ENCODE measurements around the gene S100A13. TPM values are rescaled to one million over a fixed set of nuclear protein-coding genes. Genes with fewer than 3 reads are reported as not detected.

S100A13 gene
- total and polyA plus RNA-seq, 9 of the 15 experiments (the other 6 are each of a cell fraction or from before 2014, with no cell fraction given): 41.9 to 129 (median 58.0) TPM

DNA sequence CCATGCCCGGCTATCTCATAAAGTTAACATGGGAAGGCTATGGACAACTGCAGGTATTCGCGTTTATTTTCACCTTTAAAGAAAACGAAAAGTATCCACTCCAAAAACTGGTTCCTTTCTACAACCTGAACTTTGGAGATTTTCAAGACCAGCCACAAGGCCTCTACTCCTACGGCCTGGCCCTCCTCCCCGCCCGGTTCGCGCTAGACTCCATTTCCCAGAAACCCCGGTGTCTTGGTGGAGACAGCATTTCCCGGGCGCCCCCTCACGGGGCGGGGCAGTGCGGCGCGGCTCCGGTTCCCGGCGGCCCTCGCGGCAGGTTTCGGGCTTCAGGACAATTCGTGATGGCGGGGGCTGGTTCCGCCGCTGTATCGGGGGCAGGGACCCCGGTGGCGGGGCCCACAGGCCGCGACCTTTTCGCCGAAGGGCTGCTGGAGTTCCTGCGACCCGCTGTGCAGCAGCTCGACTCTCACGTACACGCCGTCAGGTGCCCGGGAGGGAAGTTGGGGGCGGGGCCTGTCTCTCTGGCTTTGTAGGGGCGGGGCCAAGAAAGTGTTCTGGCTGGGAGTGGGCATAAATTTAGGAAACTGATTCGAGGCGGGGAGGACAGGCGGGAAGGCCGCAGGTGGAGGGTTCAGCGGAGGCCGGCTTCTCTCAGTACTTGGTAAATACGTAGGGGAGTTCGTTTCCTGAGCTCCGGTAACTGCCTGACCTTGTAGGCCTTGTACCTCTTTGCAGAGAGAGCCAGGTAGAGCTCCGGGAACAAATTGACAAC, 31.3 kb upstream of the S100A13 start, which contains the start of gene SNAPIN (continued):
- TF ChIP-seq, protein P1, sequence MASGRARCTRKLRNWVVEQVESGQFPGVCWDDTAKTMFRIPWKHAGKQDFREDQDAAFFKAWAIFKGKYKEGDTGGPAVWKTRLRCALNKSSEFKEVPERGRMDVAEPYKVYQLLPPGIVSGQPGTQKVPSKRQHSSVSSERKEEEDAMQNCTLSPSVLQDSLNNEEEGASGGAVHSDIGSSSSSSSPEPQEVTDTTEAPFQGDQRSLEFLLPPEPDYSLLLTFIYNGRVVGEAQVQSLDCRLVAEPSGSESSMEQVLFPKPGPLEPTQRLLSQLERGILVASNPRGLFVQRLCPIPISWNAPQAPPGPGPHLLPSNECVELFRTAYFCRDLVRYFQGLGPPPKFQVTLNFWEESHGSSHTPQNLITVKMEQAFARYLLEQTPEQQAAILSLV (tag; IDR thresholded peaks at IDR 0.05): no peak
- no peak for TF ChIP-seq BRD9 (IDR thresholded peaks at IDR 0.05; ENCODE audit: low read depth, partially characterized antibody)
- peak; percentile 74 for TF ChIP-seq CCNT2 (IDR thresholded peaks at IDR 0.05; ENCODE audit: borderline replicate concordance, extremely low read depth, insufficient read length, low read depth, low read length)
- TF ChIP-seq, protein P2, sequence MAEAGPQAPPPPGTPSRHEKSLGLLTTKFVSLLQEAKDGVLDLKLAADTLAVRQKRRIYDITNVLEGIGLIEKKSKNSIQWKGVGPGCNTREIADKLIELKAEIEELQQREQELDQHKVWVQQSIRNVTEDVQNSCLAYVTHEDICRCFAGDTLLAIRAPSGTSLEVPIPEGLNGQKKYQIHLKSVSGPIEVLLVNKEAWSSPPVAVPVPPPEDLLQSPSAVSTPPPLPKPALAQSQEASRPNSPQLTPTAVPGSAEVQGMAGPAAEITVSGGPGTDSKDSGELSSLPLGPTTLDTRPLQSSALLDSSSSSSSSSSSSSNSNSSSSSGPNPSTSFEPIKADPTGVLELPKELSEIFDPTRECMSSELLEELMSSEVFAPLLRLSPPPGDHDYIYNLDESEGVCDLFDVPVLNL (CRISPR knock-in tag; IDR thresholded peaks at IDR 0.05; ENCODE audit: low read depth): no peak
- TF ChIP-seq, protein P3, sequence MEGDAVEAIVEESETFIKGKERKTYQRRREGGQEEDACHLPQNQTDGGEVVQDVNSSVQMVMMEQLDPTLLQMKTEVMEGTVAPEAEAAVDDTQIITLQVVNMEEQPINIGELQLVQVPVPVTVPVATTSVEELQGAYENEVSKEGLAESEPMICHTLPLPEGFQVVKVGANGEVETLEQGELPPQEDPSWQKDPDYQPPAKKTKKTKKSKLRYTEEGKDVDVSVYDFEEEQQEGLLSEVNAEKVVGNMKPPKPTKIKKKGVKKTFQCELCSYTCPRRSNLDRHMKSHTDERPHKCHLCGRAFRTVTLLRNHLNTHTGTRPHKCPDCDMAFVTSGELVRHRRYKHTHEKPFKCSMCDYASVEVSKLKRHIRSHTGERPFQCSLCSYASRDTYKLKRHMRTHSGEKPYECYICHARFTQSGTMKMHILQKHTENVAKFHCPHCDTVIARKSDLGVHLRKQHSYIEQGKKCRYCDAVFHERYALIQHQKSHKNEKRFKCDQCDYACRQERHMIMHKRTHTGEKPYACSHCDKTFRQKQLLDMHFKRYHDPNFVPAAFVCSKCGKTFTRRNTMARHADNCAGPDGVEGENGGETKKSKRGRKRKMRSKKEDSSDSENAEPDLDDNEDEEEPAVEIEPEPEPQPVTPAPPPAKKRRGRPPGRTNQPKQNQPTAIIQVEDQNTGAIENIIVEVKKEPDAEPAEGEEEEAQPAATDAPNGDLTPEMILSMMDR (IDR thresholded peaks at IDR 0.05 in 2 of 3, conservative IDR thresholded peaks at IDR 0.05 in 1 of 3; ENCODE audit: insufficient read depth in 2 of 3, low read depth in 1 of 3, low read length in 3 of 3): 0 out of 6 replicates have a peak, but pooled peaks of 2 of the 3 experiments have one; percentile 14 to 25
- TF ChIP-seq NFATC3 (IDR thresholded peaks at IDR 0.05): 0 out of 2 replicates have a peak, but pooled peaks have one; percentile 40
- no peak for TF ChIP-seq HNRNPH1 (optimal IDR thresholded peaks at IDR 0.05; ENCODE audit: low read depth, low read length)
- TF ChIP-seq NEUROD1 (IDR thresholded peaks at IDR 0.05; ENCODE audit: borderline replicate concordance, low read depth, low read length, partially characterized antibody): peak; percentile 47
- TF ChIP-seq, protein P4, sequence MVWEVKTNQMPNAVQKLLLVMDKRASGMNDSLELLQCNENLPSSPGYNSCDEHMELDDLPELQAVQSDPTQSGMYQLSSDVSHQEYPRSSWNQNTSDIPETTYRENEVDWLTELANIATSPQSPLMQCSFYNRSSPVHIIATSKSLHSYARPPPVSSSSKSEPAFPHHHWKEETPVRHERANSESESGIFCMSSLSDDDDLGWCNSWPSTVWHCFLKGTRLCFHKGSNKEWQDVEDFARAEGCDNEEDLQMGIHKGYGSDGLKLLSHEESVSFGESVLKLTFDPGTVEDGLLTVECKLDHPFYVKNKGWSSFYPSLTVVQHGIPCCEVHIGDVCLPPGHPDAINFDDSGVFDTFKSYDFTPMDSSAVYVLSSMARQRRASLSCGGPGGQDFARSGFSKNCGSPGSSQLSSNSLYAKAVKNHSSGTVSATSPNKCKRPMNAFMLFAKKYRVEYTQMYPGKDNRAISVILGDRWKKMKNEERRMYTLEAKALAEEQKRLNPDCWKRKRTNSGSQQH (CRISPR knock-in tag; IDR thresholded peaks at IDR 0.05): no peak
- TF ChIP-seq DDX20 (tag; IDR thresholded peaks at IDR 0.05; ENCODE audit: low read depth): no peak
- TF ChIP-seq RFX1 (IDR thresholded peaks at IDR 0.05): no peak
- TF ChIP-seq TAF7 (tag; IDR thresholded peaks at IDR 0.05): 0 out of 2 replicates have a peak, but pooled peaks have one; percentile 61
- TF ChIP-seq POLR2AphosphoS5 (IDR thresholded peaks at IDR 0.05; ENCODE audit: control insufficient read depth, insufficient read depth, low read depth, low read length): peak; percentile 67
- no peak for TF ChIP-seq BRF1 (IDR thresholded peaks at IDR 0.05; ENCODE audit: borderline replicate concordance, extremely low read depth, insufficient read length)
- TF ChIP-seq NRF1 (conservative IDR thresholded peaks at IDR 0.05 in 1 of 2, IDR thresholded peaks at IDR 0.05 in 1 of 2): peak; percentile 56 to 66; a peak in 3 of 4 replicates
- TF ChIP-seq TEAD4 (IDR thresholded peaks at IDR 0.05; ENCODE audit: low read length): no peak
- TF ChIP-seq TEAD4 (CRISPR knock-in tag; IDR thresholded peaks at IDR 0.05; ENCODE audit: borderline replicate concordance): no peak
- TF ChIP-seq JUN (IDR thresholded peaks at IDR 0.05; ENCODE audit: borderline replicate concordance, low read depth, low read length): no peak
- no peak for TF ChIP-seq JUN (CRISPR knock-in tag; IDR thresholded peaks at IDR 0.05; ENCODE audit: borderline replicate concordance)
- TF ChIP-seq, protein P5, sequence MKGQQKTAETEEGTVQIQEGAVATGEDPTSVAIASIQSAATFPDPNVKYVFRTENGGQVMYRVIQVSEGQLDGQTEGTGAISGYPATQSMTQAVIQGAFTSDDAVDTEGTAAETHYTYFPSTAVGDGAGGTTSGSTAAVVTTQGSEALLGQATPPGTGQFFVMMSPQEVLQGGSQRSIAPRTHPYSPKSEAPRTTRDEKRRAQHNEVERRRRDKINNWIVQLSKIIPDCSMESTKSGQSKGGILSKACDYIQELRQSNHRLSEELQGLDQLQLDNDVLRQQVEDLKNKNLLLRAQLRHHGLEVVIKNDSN (CRISPR knock-in tag; IDR thresholded peaks at IDR 0.05): no peak
- TF ChIP-seq ZNF695 (CRISPR knock-in tag; IDR thresholded peaks at IDR 0.05): no peak

Data from K562 (cell line).